HepG2 (cell line): ENCODE data around the gene KCTD5. TPM values are rescaled to one million over a fixed set of nuclear protein-coding genes. Genes with fewer than 3 reads are reported as not detected.

ENCODE experiments used
- ARNT ChIP-seq: fragments of 450-650 bp; IDR thresholded peaks from 2 replicates; pipeline ENCODE4 v1.6.1; 2017
- ETV5 ChIP-seq: IDR thresholded peaks from 2 replicates; pipeline ENCODE4 v1.6.1; 2018; ENCODE audit warnings: missing biosample characterization, missing genetic modification reagents, inconsistent platforms, borderline replicate concordance
- GATAD2A ChIP-seq: IDR thresholded peaks from 2 replicates; pipeline ENCODE4 v1.6.1; 2016
- JDP2 ChIP-seq: sonication (generic); formaldehyde crosslinking; IDR thresholded peaks from 2 replicates; pipeline ENCODE4 v1.8.1; 2022; ENCODE audit warnings: missing genetic modification reagents, borderline replicate concordance
- MNT ChIP-seq: fragments of 450-650 bp; IDR thresholded peaks from 2 replicates; pipeline ENCODE4 v1.6.1; 2016
- NAIF1 ChIP-seq: sonication (generic); formaldehyde crosslinking; IDR thresholded peaks from 2 replicates; pipeline ENCODE4 v1.5.0; 2020; ENCODE audit warnings: mild to moderate bottlenecking, missing genetic modification reagents, borderline replicate concordance
- NFATC3 ChIP-seq: sonication (generic); formaldehyde crosslinking; IDR thresholded peaks from 2 replicates; pipeline ENCODE4 v1.5.1; 2020; ENCODE audit warnings: mild to moderate bottlenecking, missing genetic modification reagents
- NFYB ChIP-seq: sonication (generic); formaldehyde crosslinking; IDR thresholded peaks from 2 replicates; pipeline ENCODE4 v1.4.0; 2020; ENCODE audit warnings: missing genetic modification reagents
- NONO ChIP-seq, 2 experiments: fragments of 450-650 bp in 1 of 2; sonication (generic) in 1 of 2; formaldehyde crosslinking in 1 of 2; IDR thresholded peaks in 1 of 2; conservative IDR thresholded peaks in 1 of 2; 2 replicates each; pipeline versions ENCODE4 v1.6.1 to v1.8.0; 2017 to 2022; ENCODE audit warnings: mild to moderate bottlenecking in 1 of 2, missing genetic modification reagents in 1 of 2, moderate library complexity in 1 of 2
- RBM39 ChIP-seq: fragments of 200-400 bp; formaldehyde crosslinking; IDR thresholded peaks from one replicate; pipeline ENCODE4 v1.6.1; 2018; ENCODE audit warnings: antibody characterized with exemption, mild to moderate bottlenecking, low read depth, low read length; ENCODE audit not compliant: poor library complexity, severe bottlenecking
- SKI ChIP-seq: fragments of 450-650 bp; IDR thresholded peaks from one replicate; pipeline ENCODE4 v1.6.1; 2018; ENCODE audit warnings: mild to moderate bottlenecking; ENCODE audit not compliant: partially characterized antibody
- SP140L ChIP-seq: sonication (generic); formaldehyde crosslinking; IDR thresholded peaks from 2 replicates; pipeline ENCODE4 v1.4.0; 2020; ENCODE audit warnings: missing genetic modification reagents, borderline replicate concordance
- SRSF1 ChIP-seq: fragments of 200-400 bp; formaldehyde crosslinking; optimal IDR thresholded peaks from 2 replicates; pipeline ENCODE3; 2017; ENCODE audit warnings: mild to moderate bottlenecking, low read depth, low read length, moderate library complexity
- TSC22D2 ChIP-seq: sonication (generic); formaldehyde crosslinking; IDR thresholded peaks from 2 replicates; pipeline ENCODE4 v1.5.1; 2020; ENCODE audit warnings: missing genetic modification reagents, mild to moderate bottlenecking, borderline replicate concordance
- YEATS2 ChIP-seq: sonication (generic); formaldehyde crosslinking; IDR thresholded peaks from 2 replicates; pipeline ENCODE4 v1.4.0; 2020; ENCODE audit warnings: missing genetic modification reagents, borderline replicate concordance
- ZBTB10 ChIP-seq: sonication (generic); formaldehyde crosslinking; IDR thresholded peaks from 2 replicates; pipeline ENCODE4 v1.4.0; 2020; ENCODE audit warnings: missing genetic modification reagents, borderline replicate concordance
- ZMYM3 ChIP-seq: sonication (generic); formaldehyde crosslinking; IDR thresholded peaks from 2 replicates; pipeline ENCODE4 v1.5.1; 2020; ENCODE audit warnings: mild to moderate bottlenecking, missing genetic modification reagents
- ZNF10 ChIP-seq: sonication (generic); formaldehyde crosslinking; IDR thresholded peaks from 2 replicates; pipeline ENCODE4 v1.4.0; 2020; ENCODE audit warnings: mild to moderate bottlenecking, low read depth, missing genetic modification reagents, borderline replicate concordance
- ZNF180 ChIP-seq: sonication (generic); formaldehyde crosslinking; IDR thresholded peaks from 2 replicates; pipeline ENCODE4 v1.4.0; 2020; ENCODE audit warnings: low read depth, missing genetic modification reagents, borderline replicate concordance
- ZNF253 ChIP-seq: sonication (generic); formaldehyde crosslinking; IDR thresholded peaks from 2 replicates; pipeline ENCODE4 v1.8.0; 2022; ENCODE audit warnings: mild to moderate bottlenecking, missing genetic modification reagents, borderline replicate concordance
- ZNF33B ChIP-seq: sonication (generic); formaldehyde crosslinking; IDR thresholded peaks from 2 replicates; pipeline ENCODE4 v1.5.1; 2020; ENCODE audit warnings: mild to moderate bottlenecking, missing genetic modification reagents
- ZNF431 ChIP-seq: sonication (generic); formaldehyde crosslinking; IDR thresholded peaks from 2 replicates; pipeline ENCODE4 v1.9.0; 2022; ENCODE audit warnings: missing genetic modification reagents, low read depth, mild to moderate bottlenecking, borderline replicate concordance
- ZNF709 ChIP-seq: sonication (generic); formaldehyde crosslinking; IDR thresholded peaks from 2 replicates; pipeline ENCODE4 v1.5.0; 2020; ENCODE audit warnings: mild to moderate bottlenecking, missing genetic modification reagents
- ZNF710 ChIP-seq: sonication (generic); formaldehyde crosslinking; IDR thresholded peaks from 2 replicates; pipeline ENCODE4 v1.5.0; 2020; ENCODE audit warnings: mild to moderate bottlenecking, missing genetic modification reagents, borderline replicate concordance
- polyA plus RNA-seq, 8 experiments: library from polyadenylated mRNA; depleted of rRNA in 3 of 8; stranded (reverse) in 7 of 8; unstranded in 1 of 8; fragments of >200 nt; fragmentation: Illumina TruSeq in 4 of 8; extraction: Trizol in 4 of 8; gene quantifications; 2 replicates each; pipeline versions ENCODE4 v1.2.1 to v1.2.3, GENCODE V29; 2011 to 2016; ENCODE audit warnings: low read depth in 4 of 8, missing spikeins in 1 of 8, mixed read lengths in 1 of 8; ENCODE audit not compliant: insufficient read depth in 1 of 8
- total RNA-seq, 5 experiments: library from RNA; depleted of rRNA; stranded (reverse); fragments of >200 nt; fragmentation: Illumina TruSeq; extraction: Trizol; gene quantifications; 2 replicates each; pipeline ENCODE4 v1.2.3, GENCODE V29; 2016; ENCODE audit warnings: low read depth in 1 of 5

Gene KCTD5
- total and polyA plus RNA-seq, 2 of the 13 experiments (the other 11 are each of a cell fraction or from before 2014, with no cell fraction given): 25.4 to 29.8 TPM

- TF ChIP-seq ZNF710 (CRISPR knock-in tag): no peak
- no peak for TF ChIP-seq ZNF253 (CRISPR knock-in tag)
- TF ChIP-seq SRSF1: no peak
- TF ChIP-seq MNT: no peak
- TF ChIP-seq NFATC3 (CRISPR knock-in tag): no peak; the same call in 1 of the 2 replicates
- TF ChIP-seq JDP2 (CRISPR knock-in tag): no peak
- no peak for TF ChIP-seq ZNF180 (CRISPR knock-in tag)
- TF ChIP-seq RBM39: no peak
- no peak; the same call in 1 of the 2 replicates for TF ChIP-seq GATAD2A (CRISPR knock-in tag)
- no peak for TF ChIP-seq NAIF1 (CRISPR knock-in tag)
- TF ChIP-seq TSC22D2 (CRISPR knock-in tag): no peak
- TF ChIP-seq ZBTB10 (CRISPR knock-in tag): no peak
- no peak for TF ChIP-seq NFYB (CRISPR knock-in tag)
- TF ChIP-seq ZNF709 (CRISPR knock-in tag): 0 out of 2 replicates have a peak, but pooled peaks have one; percentile 6
- TF ChIP-seq ARNT: no peak
- TF ChIP-seq SKI: no peak
- TF ChIP-seq YEATS2: no peak; the same call in 1 of the 2 replicates
- TF ChIP-seq NONO (IDR thresholded peaks at IDR 0.05): no peak
- TF ChIP-seq NONO (CRISPR knock-in tag; conservative IDR thresholded peaks at IDR 0.05): no peak
- no peak for TF ChIP-seq ZNF431 (CRISPR knock-in tag)
- no peak; the same call in 1 of the 2 replicates for TF ChIP-seq ZNF33B (CRISPR knock-in tag)
- no peak for TF ChIP-seq ZMYM3 (CRISPR knock-in tag)
- no peak for TF ChIP-seq ZNF10
- TF ChIP-seq ETV5: peak; percentile 79; the same call in 1 of the 2 replicates
- TF ChIP-seq SP140L: no peak
Measured at GRCh38 chr16:2751577-2752034, 69.3 kb downstream of the KCTD5 start (continued).
